ENCODE measurements around the gene MYO1B.

Gene MYO1B

DNA sequence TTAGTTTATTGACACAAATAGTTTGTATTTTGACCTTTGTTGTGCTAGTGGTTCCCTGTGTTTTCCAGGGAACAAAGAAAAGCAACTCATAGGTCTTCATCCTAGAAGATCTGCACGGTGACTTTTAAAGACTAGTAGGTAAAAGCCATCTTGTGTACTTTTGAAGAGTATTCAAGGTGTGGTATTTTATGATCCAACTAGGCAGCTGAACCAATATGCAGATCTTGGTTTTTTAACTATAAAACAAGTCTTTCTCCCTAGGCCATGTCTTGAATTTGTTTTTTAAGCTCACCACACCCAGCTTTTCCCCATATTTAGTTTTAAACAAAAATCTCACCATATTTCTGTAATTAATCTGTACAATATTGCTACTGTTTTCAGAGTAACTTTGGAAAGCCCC lies 30.0 kb upstream of the MYO1B start:
- in situ Hi-C loops (cut with MboI; ENCODE audit: low pct_unique_long_range_greater_than_20kb, low sequenced_read_pairs, unreplicated experiment): no loop called here
- TF ChIP-seq, protein P1, sequence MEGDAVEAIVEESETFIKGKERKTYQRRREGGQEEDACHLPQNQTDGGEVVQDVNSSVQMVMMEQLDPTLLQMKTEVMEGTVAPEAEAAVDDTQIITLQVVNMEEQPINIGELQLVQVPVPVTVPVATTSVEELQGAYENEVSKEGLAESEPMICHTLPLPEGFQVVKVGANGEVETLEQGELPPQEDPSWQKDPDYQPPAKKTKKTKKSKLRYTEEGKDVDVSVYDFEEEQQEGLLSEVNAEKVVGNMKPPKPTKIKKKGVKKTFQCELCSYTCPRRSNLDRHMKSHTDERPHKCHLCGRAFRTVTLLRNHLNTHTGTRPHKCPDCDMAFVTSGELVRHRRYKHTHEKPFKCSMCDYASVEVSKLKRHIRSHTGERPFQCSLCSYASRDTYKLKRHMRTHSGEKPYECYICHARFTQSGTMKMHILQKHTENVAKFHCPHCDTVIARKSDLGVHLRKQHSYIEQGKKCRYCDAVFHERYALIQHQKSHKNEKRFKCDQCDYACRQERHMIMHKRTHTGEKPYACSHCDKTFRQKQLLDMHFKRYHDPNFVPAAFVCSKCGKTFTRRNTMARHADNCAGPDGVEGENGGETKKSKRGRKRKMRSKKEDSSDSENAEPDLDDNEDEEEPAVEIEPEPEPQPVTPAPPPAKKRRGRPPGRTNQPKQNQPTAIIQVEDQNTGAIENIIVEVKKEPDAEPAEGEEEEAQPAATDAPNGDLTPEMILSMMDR (IDR thresholded peaks at IDR 0.05; ENCODE audit: extremely low read depth, insufficient read depth, missing control alignments): no peak
- DNase-seq (ENCODE audit: low spot score): no peak

- in situ Hi-C loops (cut with MboI; ENCODE audit: low pct_unique_long_range_greater_than_20kb, low sequenced_read_pairs, unreplicated experiment): no loop called here
- TF ChIP-seq, protein P1 (IDR thresholded peaks at IDR 0.05; ENCODE audit: extremely low read depth, insufficient read depth, missing control alignments): no peak
- DNase-seq (ENCODE audit: low spot score): no peak
Observed at GRCh38 chr2:191215666-191216065, 29.5 kb upstream of the MYO1B start.

- TF ChIP-seq, protein P1 (IDR thresholded peaks at IDR 0.05; ENCODE audit: extremely low read depth, insufficient read depth, missing control alignments): no peak
- no peak for DNase-seq (ENCODE audit: low spot score)
- in situ Hi-C loops (cut with MboI; ENCODE audit: low pct_unique_long_range_greater_than_20kb, low sequenced_read_pairs, unreplicated experiment): no loop called here
Observed at GRCh38 chr2:191217580-191217979, 27.6 kb upstream of the MYO1B start.

DNA sequence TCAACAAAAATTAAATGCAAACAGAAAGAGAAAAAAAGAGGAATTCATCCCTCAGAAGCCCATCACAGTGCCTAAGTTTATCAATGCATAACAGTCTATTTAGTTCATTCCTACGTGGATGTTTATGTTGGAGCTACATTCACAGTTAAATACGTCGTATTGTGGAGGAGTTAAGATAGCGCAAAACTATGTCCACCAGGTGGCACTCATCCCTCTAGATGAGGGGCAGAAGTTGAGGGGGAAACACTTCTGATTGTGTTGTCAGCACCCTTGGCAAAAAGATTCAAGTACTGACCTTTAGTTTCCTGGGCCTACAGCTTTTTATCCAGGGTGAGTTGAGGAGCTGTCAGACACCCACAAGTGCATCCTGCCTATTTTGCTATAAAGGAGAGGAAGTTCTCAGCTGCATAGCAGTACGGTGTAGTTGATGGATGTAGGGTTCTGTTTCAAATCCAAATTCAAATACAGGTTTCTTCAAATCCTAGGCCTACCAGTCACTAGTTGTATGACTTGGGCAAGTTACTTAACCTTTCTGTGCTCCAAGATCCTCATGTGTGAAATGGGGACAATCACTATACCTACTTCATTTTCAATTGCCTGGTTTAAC lies 26.8 kb upstream of the MYO1B start:
- TF ChIP-seq, protein P1 (IDR thresholded peaks at IDR 0.05; ENCODE audit: extremely low read depth, insufficient read depth, missing control alignments): peak; percentile 62
- in situ Hi-C loops (cut with MboI; ENCODE audit: low pct_unique_long_range_greater_than_20kb, low sequenced_read_pairs, unreplicated experiment): no loop called here
- peak; percentile 16 for DNase-seq (ENCODE audit: low spot score)

- in situ Hi-C loops (cut with MboI; ENCODE audit: low pct_unique_long_range_greater_than_20kb, low sequenced_read_pairs, unreplicated experiment): no loop called here
- TF ChIP-seq, protein P1 (IDR thresholded peaks at IDR 0.05; ENCODE audit: extremely low read depth, insufficient read depth, missing control alignments): no peak
Observed at GRCh38 chr2:191220671-191221070, 24.5 kb upstream of the MYO1B start.

GRCh38 chr2:191221666-191222065 lies 23.5 kb upstream of the MYO1B start:
- in situ Hi-C loops (cut with MboI; ENCODE audit: low pct_unique_long_range_greater_than_20kb, low sequenced_read_pairs, unreplicated experiment): no loop called here
- TF ChIP-seq, protein P1 (IDR thresholded peaks at IDR 0.05; ENCODE audit: extremely low read depth, insufficient read depth, missing control alignments): no peak
- DNase-seq (ENCODE audit: low spot score): no peak

More at GRCh38 chr2:191220671-191221070, 24.5 kb upstream of the MYO1B start:
- DNase-seq (ENCODE audit: low spot score): no peak
